Right atrium auricular region (tissue), 2 donors: ENCODE data around the gene OR9Q1. TPM values are rescaled to one million over a fixed set of nuclear protein-coding genes. Genes with fewer than 3 reads are reported as not detected.

ENCODE experiments used
- DNase-seq: peaks from one replicate; pipeline ENCODE4 v3.0.0-alpha.2; 2019; ENCODE audit warnings: low spot score
- H3K27ac ChIP-seq, 2 donors: fragments of 200-600 bp; sonication (generic); 1 replicate in 1 of 2; 2 replicates in 1 of 2; pipeline ENCODE4 v1.5.1; 2016 to 2019
- H3K27me3 ChIP-seq, 2 donors: fragments of 200-600 bp; sonication (generic); one replicate each; pipeline versions ENCODE4 v1.5.1 to v1.6.0; 2017 to 2019
- H3K36me3 ChIP-seq: fragments of 200-600 bp; sonication (generic); one replicate; pipeline ENCODE4 v1.5.1; 2016
- H3K4me1 ChIP-seq, 2 donors: fragments of 200-600 bp; sonication (generic); one replicate each; pipeline versions ENCODE4 v1.5.1 to v1.6.0; 2017 to 2019
- H3K4me3 ChIP-seq, 2 donors: fragments of 200-600 bp; sonication (generic); 1 replicate in 1 of 2; 2 replicates in 1 of 2; pipeline ENCODE4 v1.5.1; 2017 to 2019; ENCODE audit warnings: mild to moderate bottlenecking in 1 of 2, moderate library complexity in 1 of 2
- H3K9me3 ChIP-seq, 2 donors: fragments of 200-600 bp; sonication (generic); one replicate each; pipeline ENCODE4 v1.5.1; 2019
- CTCF ChIP-seq, 2 donors: fragments of 200-600 bp; sonication (generic); IDR thresholded peaks; one replicate each; pipeline ENCODE4 v1.5.1; 2019; ENCODE audit warnings: antibody characterized with exemption in 2 of 2
- total RNA-seq, 2 donors: library from RNA; depleted of rRNA; stranded (reverse); fragments of >200 nt; gene quantifications; one replicate each; pipeline ENCODE4 v1.1.0, GENCODE V29; 2016

OR9Q1 gene
- total RNA-seq, 2 donors from 2014 or later = not detected

GRCh38 chr11:58000699-58001098 lies 23.0 kb upstream of the OR9Q1 start:
- H3K27ac ChIP-seq = no peak overlapping the region
- no peaks in the 10 kb centered on the region for H3K36me3 ChIP-seq
- no peaks in the 10 kb centered on the region for H3K4me1 ChIP-seq
- TF ChIP-seq CTCF (IDR thresholded peaks at IDR 0.05) = no peak
- no peaks in the 10 kb centered on the region for H3K27me3 ChIP-seq
- DNase-seq = no peak
- no peak overlapping the region for H3K4me3 ChIP-seq
- peaks cover 0 to 6% of the 10 kb centered on the region in 2 donors for H3K9me3 ChIP-seq

- Histone ChIP-seq H3K36me3 (no peaks in the 10 kb centered on the region), H3K27me3 (no peaks in the 10 kb centered on the region), H3K4me1 (no peaks in the 10 kb centered on the region), H3K27ac (no peak overlapping the region), H3K4me3 (no peak overlapping the region), H3K9me3 (peaks cover 0 to 6% of the 10 kb centered on the region in 2 donors)
- no peak for DNase-seq
- no peak for TF ChIP-seq CTCF (IDR thresholded peaks at IDR 0.05)
These were observed 20.6 kb upstream of the OR9Q1 start for GRCh38 chr11:58003036-58003435.

GRCh38 chr11:58003591-58003990 lies 20.1 kb upstream of the OR9Q1 start:
- Histone ChIP-seq H3K27ac (no peak overlapping the region), H3K36me3 (no peaks in the 10 kb centered on the region), H3K4me3 (no peak overlapping the region), H3K4me1 (no peaks in the 10 kb centered on the region), H3K9me3 (peaks cover 0 to 6% of the 10 kb centered on the region in 2 donors), H3K27me3 (no peaks in the 10 kb centered on the region)
- TF ChIP-seq CTCF (IDR thresholded peaks at IDR 0.05) = no peak
- DNase-seq = no peak

- no peak for DNase-seq
These were observed 19.0 kb upstream of the OR9Q1 start for GRCh38 chr11:58004664-58005063.

GRCh38 chr11:58006940-58007339 lies 16.7 kb upstream of the OR9Q1 start:
- H3K9me3 ChIP-seq = no peaks in the 10 kb centered on the region

More at GRCh38 chr11:58004664-58005063, 19.0 kb upstream of the OR9Q1 start:
- Histone ChIP-seq H3K9me3 (peaks cover 0 to 6% of the 10 kb centered on the region in 2 donors), H3K36me3 (no peaks in the 10 kb centered on the region), H3K4me1 (no peaks in the 10 kb centered on the region), H3K27ac (no peak overlapping the region), H3K4me3 (no peak overlapping the region), H3K27me3 (no peaks in the 10 kb centered on the region)
- TF ChIP-seq CTCF (IDR thresholded peaks at IDR 0.05) = no peak

More at GRCh38 chr11:58006940-58007339, 16.7 kb upstream of the OR9Q1 start:
- no peak for TF ChIP-seq CTCF (IDR thresholded peaks at IDR 0.05)
- Histone ChIP-seq H3K36me3 (no peaks in the 10 kb centered on the region), H3K4me1 (no peaks in the 10 kb centered on the region), H3K27me3 (no peaks in the 10 kb centered on the region), H3K4me3 (no peak overlapping the region), H3K27ac (no peak overlapping the region)
- no peak for DNase-seq
